HG02759 (cell line): ENCODE data around the gene MALT1.
A peak's percentile ranks its signal among the peaks of the same experiment; 100 is the strongest.
"Not testable (repeated sequence)": the region's sequence is repeated elsewhere in the genome, so short reads cannot be mapped to it uniquely, and the experiment has no call there.

Experiments used
- ATAC-seq: cut with Tn5 transposase; IDR thresholded peaks from one replicate; pipeline ENCODE4 v1.9.1; 2021; ENCODE audit warnings: mild to moderate bottlenecking, moderate library complexity; ENCODE audit not compliant: unreplicated experiment

Gene MALT1

GRCh38 chr18:58730618-58731017, 59.4 kb downstream of the MALT1 start:
- ATAC-seq: no peak

DNA sequence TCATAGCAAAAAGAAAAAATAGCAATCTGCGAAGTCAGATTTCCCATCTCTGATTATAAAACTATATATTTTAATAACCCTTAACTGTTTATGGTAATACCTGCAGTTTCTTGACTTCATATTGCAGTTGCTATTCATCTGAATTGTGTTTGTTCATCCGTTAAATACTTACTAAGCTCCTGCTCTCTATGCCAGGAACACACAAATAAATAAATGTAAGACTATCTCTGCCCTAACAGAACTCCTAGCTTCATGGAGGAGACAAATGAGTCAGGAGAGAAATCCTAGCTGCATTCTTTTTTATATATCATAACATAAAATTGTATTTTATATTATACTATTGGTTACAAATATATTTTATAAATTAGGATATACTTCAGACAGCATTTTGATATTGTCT, 61.2 kb downstream of the MALT1 start:
- no peak for ATAC-seq

DNA sequence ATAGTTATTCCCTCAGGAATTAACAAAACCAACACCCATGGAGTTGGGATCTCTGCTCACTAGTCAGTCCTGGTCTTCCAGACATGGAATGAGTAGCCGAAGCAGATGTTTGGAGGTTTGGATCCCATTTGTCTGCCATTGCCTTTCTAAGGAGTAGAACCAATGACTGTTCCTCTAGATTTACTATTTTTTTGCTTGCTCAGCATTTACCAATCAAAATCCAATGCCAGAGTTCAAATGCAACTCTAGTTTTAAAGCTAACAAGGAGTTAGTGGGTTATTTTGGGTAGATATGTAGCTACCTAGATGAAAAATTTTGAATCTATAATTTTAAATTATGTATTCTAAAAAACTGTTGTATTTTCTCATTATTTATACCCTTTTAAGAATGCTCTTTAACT, 62.6 kb downstream of the MALT1 start:
- ATAC-seq: no peak

DNA sequence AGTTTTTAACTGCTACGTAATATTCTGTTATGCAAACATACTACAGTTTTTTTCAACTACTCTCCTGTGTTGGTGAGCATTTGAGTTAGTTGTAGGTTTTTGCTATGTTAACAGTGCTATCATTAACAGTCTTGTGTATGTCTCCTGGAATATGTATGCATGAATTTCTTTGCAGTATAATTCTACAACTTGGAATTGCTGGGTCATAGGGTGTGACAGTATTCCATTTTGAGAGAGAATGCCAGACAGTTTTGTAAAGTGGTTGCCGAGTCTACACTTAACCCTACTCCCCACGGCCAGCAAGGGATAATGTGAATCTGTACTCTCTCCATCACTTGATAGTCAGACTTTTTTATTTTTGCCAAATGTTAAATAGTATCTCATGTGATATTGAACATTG, 67.1 kb downstream of the MALT1 start:
- no peak for ATAC-seq

- ATAC-seq: no peak
Measured at GRCh38 chr18:58745914-58746313, 74.6 kb downstream of the MALT1 start.

DNA sequence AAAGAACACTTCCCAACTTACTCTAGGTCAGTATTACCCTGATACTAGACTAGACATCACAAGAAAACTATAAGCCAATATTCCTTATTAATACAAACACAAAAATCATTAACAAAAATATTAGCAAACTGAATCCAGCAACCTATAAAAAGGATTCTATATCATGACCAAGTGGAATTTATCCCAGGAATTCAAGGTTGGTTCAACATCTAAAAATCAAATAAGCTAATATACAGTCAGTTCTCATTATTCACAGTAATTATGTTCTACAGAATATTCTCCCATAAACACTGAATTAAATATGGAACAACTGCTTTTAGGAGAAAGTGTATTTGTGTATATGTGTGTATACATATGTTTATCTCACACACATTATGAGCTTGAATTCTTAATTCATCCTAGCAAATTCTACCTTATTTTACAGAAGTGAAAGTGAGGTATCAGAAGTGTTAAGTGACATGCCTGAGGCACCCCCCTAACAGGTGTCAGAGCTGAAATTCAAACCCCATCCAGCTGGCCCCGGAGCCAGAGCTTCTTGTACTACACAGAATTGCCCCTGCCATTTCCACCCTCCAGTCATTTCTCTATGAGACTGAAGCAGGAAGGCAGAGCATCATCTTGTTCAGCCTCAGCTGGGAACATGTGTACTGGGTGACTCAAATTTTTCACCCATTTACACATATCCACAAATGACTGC, 77.8 kb downstream of the MALT1 start:
- no peak for ATAC-seq

GRCh38 chr18:58753976-58754375, 82.7 kb downstream of the MALT1 start:
- ATAC-seq: no peak

DNA sequence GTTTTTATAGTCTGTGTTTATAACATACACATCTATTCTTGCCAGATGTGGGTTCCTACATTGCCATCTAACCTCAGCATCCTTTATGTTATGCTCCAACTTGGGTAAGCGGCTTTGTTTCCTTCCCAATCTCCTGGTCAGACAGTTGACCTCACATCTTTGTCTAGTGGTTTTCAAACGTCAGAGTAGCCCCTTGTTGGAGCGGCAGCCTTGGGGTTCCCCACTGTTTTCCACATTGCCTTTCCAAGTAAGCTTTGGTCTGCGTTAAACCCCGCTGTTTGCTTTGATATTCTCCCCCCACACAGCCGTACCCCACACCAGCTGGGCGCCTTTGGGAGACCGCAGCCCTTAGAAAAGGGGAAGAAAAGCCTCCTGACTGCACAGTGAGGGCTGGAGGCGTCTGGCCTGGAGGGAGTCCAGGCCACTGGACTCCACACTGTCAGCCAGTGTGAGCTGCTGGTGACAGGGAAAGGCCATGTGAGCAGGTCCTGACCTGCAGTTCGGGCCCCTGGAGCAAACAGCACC, 83.3 kb downstream of the MALT1 start:
- ATAC-seq: no peak

DNA sequence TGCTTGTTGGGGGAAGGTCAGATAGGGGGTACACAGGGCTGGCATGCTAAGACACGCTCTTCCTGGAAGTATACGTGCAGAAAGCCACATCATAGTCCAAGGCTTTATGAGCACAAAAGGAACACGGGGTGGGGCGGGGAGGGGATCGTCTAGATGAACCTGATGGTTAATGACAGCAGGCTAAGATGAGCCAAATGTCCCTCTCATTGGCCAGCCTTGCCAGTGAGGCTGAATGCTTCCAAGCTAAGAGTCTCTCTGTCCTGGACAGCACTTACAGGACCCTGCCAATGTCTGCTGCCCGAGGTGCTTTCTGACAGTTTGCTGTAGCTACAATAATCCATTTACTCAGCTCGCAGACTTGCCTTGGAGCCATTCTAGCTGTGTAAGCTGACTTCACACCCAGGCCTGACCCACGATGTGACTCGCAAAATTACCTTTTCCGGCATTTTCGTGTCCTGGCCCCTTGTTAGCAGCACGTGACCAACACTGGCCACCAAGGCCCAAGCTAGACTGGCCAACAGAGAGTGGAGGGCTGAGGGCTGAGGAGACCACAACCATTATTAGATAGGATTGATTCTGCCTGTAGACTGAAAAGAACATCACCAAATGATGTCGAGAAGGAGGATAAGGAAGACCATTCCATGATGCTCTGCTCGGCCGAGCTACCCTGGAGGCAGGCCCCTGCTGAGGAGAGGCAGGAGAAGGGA, 84.2 kb downstream of the MALT1 start:
- ATAC-seq: no peak

- ATAC-seq: no peak
Measured at GRCh38 chr18:58756148-58756547, 84.9 kb downstream of the MALT1 start.

- ATAC-seq: no peak
Measured at GRCh38 chr18:58756596-58757240, 85.5 kb downstream of the MALT1 start.

- ATAC-seq: not testable (repeated sequence)
Measured at GRCh38 chr18:58757351-58757750, 86.1 kb downstream of the MALT1 start.

- no peak for ATAC-seq
Measured at GRCh38 chr18:58758046-58758445, 86.8 kb downstream of the MALT1 start.

DNA sequence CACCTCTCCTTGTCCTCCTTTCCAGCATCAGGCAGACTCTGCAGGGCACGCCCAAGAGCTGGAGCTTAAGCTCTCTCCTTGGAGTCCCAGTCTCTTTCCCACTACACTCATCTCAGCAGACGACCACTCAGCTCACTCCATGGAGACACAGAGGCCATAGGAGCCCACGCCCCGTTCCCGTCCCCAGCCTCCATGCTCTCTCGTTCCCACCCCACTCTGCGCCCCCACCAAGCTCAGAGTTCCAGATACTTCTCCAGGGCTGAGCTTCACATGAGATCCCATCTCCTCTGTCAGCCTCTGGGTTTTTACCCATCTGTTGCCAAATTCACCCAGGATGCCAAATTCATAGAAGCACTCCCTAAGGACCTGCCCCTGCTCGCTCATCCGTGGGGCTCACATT, 87.3 kb downstream of the MALT1 start:
- ATAC-seq: no peak

DNA sequence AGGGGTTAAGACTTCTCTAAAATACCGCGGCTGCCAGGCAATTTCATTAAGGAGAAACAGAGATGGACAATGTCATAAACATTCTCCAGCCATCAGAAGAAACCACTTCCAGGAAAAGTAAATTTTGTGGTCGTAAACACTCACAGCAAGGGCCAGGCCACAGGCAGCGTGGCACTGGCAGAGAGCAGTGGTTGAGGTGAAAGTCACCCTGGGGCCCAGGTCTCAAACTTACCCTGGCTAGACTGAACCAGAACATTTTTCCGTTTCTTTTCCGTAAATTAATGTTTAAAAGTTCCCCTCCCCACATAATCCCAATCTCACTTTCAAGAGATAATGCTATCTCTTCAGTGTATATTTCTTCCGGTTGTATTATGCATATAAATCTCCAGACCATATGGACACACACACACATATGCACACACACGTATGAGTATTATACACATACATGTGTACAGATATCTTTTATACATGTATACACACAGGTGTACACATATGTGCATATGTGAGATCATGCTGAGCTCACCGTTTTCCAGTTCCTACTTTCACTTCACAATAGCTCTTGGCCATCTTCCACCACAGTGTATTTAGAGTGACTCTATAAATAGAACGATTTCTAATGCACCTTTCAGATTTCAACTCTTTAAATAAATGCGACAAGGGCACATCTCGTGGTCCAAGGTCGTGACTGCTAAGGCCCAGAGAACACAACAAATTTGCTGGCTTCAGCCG, 90.1 kb downstream of the MALT1 start:
- peak; percentile 67 for ATAC-seq

GRCh38 chr18:58761970-58762780, 90.9 kb downstream of the MALT1 start:
- ATAC-seq: no peak

- ATAC-seq: no peak
Measured at GRCh38 chr18:58762781-58763171, 91.5 kb downstream of the MALT1 start.

GRCh38 chr18:58766164-58766563, 94.9 kb downstream of the MALT1 start:
- ATAC-seq: no peak

GRCh38 chr18:58766946-58767345, 95.7 kb downstream of the MALT1 start:
- ATAC-seq: no peak

DNA sequence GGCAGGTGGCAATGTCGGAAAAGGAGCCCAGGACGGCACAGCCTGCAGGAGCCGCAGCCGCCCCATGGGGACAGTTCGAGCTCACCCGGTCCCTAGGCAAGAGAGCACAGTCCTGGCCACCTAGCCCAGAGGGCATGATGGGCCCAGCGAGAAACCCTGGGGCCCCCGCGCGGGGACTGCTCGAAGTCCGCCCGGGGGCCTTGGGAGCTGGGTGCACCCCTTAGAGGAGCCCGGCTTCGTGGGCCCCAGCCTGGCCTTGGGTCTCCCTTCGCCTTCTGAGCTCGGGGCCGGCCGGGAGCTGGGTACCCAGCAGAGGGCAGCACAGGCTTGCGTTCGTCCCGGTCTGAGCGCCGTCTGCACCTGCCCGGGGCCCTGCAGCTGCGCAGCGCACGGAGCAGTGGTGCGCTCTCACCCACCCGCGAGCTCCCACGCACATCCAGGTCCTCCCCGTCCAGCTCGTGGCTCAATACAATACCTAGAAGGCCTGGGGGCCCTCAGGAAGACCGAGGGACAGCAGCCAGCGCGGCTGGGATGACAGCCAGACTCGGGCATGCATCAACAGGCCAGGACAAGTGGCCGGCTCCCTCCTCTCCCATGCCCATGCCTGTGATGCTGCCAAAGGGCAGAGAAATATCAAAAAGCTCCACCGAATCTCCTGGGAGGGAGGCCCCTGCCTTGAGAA, 97.2 kb downstream of the MALT1 start:
- ATAC-seq: peak; percentile 87
